A673 (cell line): ENCODE results near the gene PAXX. TPM values are rescaled to one million over a fixed set of nuclear protein-coding genes. Genes with fewer than 3 reads are reported as not detected.

Experiments used
- BruUV-seq: library from RNA; stranded (reverse); fragments of 400-500 nt; replicated peaks from 2 replicates; lab custom pipeline; 2021; lab: Mats Ljungman, UMichigan
- CTCF ChIA-PET: fragments of 300-600 bp; sonication (Branson Sonifier 250); formaldehyde crosslinking; loops from one replicate; lab custom pipeline; 2022; ENCODE audit warnings: antibody characterized with exemption; lab: Charles Lee
- POLR2A ChIA-PET: fragments of 300-600 bp; sonication (Branson Sonifier 250); formaldehyde crosslinking; loops from one replicate; lab custom pipeline; 2022; ENCODE audit warnings: antibody characterized with exemption; ENCODE audit not compliant: low non-redundant PET; lab: Charles Lee
- DNase-seq: peaks from one replicate; pipeline ENCODE4 v3.0.0-alpha.2; 2015; ENCODE audit warnings: low spot score
- H3K27ac ChIP-seq: fragments of 200-600 bp; sonication (generic); 2 replicates; pipeline ENCODE4 v1.5.1; 2016; ENCODE audit warnings: mixed run types, low read depth, mild to moderate bottlenecking, mixed read lengths, antibody characterized with exemption, low read length; ENCODE audit not compliant: poor library complexity, severe bottlenecking
- H3K27me3 ChIP-seq: fragments of 200-600 bp; sonication (generic); replicated peaks from 2 replicates; pipeline ENCODE4 v1.6.1; 2017; ENCODE audit warnings: mixed run types, low read depth, mild to moderate bottlenecking, mixed read lengths, antibody characterized with exemption, low read length; ENCODE audit not compliant: insufficient read depth, poor library complexity
- H3K36me3 ChIP-seq: fragments of 200-600 bp; sonication (generic); 2 replicates; pipeline ENCODE4 v1.6.1; 2016; ENCODE audit warnings: mixed run types, mild to moderate bottlenecking, mixed read lengths, antibody characterized with exemption, low read length; ENCODE audit not compliant: insufficient read depth, poor library complexity, severe bottlenecking
- H3K4me1 ChIP-seq: fragments of 200-600 bp; sonication (generic); 2 replicates; pipeline ENCODE4 v1.6.1; 2017; ENCODE audit warnings: mixed run types, mild to moderate bottlenecking, mixed read lengths, antibody characterized with exemption, low read length; ENCODE audit not compliant: insufficient read depth, poor library complexity, severe bottlenecking
- H3K4me3 ChIP-seq: fragments of 200-600 bp; sonication (generic); 2 replicates; pipeline ENCODE4 v1.5.1; 2016; ENCODE audit warnings: low read depth, mixed run types, mild to moderate bottlenecking, mixed read lengths, low read length; ENCODE audit not compliant: poor library complexity, severe bottlenecking
- H3K9me3 ChIP-seq: fragments of 200-600 bp; sonication (generic); 2 replicates; pipeline ENCODE4 v1.6.1; 2016; ENCODE audit warnings: mixed run types, low read depth, mild to moderate bottlenecking, mixed read lengths, antibody characterized with exemption, low read length; ENCODE audit not compliant: poor library complexity, severe bottlenecking
- CTCF ChIP-seq: fragments of 300-800, 200-600 bp; sonication (generic); conservative IDR thresholded peaks from 2 replicates; pipeline ENCODE4 v1.5.1; 2017; ENCODE audit warnings: low read depth, mild to moderate bottlenecking, antibody characterized with exemption, low read length, moderate library complexity, mixed read lengths
- EZH2 ChIP-seq: fragments of 200-600 bp; sonication (generic); IDR thresholded peaks from 2 replicates; pipeline ENCODE4 v1.6.1; 2017; ENCODE audit warnings: borderline replicate concordance, low read depth, mild to moderate bottlenecking, mixed read lengths, antibody characterized with exemption, low read length; ENCODE audit not compliant: poor library complexity, severe bottlenecking
- intact Hi-C: fragments of 100-400 bp; cut with micrococcal nuclease; formaldehyde crosslinking; loops from one replicate; pipeline ENCODE4 v1.10.0; 2022; ENCODE audit not compliant: unreplicated experiment
- total RNA-seq: library from RNA; stranded (reverse); gene quantifications from 2 replicates; pipeline ENCODE4 v1.2.3, GENCODE V29; 2021

PAXX gene
- total RNA-seq, 1 experiment from 2014 or later, result 91.5 TPM

- intact Hi-C loops, result no loop called here
- no peak overlapping the region for H3K4me3 ChIP-seq
- BruUV-seq, result no TSS peak
- H3K36me3 ChIP-seq, result peaks cover under 1% of the 10 kb centered on the region
- TF ChIP-seq EZH2, result no peak
- TF ChIP-seq CTCF, result peak; percentile 43
- H3K27me3 ChIP-seq, result no peaks in the 10 kb centered on the region
- no peaks in the 10 kb centered on the region for H3K4me1 ChIP-seq
- no peaks in the 10 kb centered on the region for H3K9me3 ChIP-seq
- ChIA-PET CTCF (interaction anchor here (0.6 to 0.9 kb wide), 2 partner anchors 116 to 138 kb away, joined by 3 to 4 read pairs; no protein-coding TSS in a partner anchor), POLR2A (no interaction called here)
- peak overlapping the region; percentile 25 for H3K27ac ChIP-seq
- DNase-seq, result peak; percentile 34
Measured at GRCh38 chr9:136947955-136948510, 44.2 kb upstream of the PAXX start.

GRCh38 chr9:136949239-136949816 lies 42.9 kb upstream of the PAXX start:
- intact Hi-C loops, result no loop called here

GRCh38 chr9:136949817-136950655 lies 42.2 kb upstream of the PAXX start:
- no peaks in the 10 kb centered on the region for H3K27me3 ChIP-seq
- ChIA-PET CTCF (no interaction called here), POLR2A (no interaction called here)
- H3K4me3 ChIP-seq, result peak overlapping the region; percentile 63
- BruUV-seq, result no TSS peak
- TF ChIP-seq CTCF, result no peak
- no peak for TF ChIP-seq EZH2
- peak overlapping the region; percentile 84 for H3K27ac ChIP-seq
- H3K36me3 ChIP-seq, result no peaks in the 10 kb centered on the region
- intact Hi-C loops, result no loop called here
- H3K9me3 ChIP-seq, result no peaks in the 10 kb centered on the region
- H3K4me1 ChIP-seq, result no peaks in the 10 kb centered on the region
- DNase-seq, result peak; percentile 94

More at GRCh38 chr9:136949239-136949816, 42.9 kb upstream of the PAXX start:
- Histone ChIP-seq H3K27ac (peak overlapping the region; percentile 84), H3K4me3 (peak overlapping the region; percentile 63), H3K4me1 (no peaks in the 10 kb centered on the region), H3K36me3 (no peaks in the 10 kb centered on the region), H3K9me3 (no peaks in the 10 kb centered on the region), H3K27me3 (no peaks in the 10 kb centered on the region)
- TF ChIP-seq EZH2 (no peak), CTCF (no peak)
- CTCF ChIA-PET, result no interaction called here
- POLR2A ChIA-PET, result no interaction called here
- no TSS peak for BruUV-seq
- no peak for DNase-seq
